Adrenal gland (tissue), 12 donors: ENCODE measurements around the gene NEURL4. TPM values are rescaled to one million over a fixed set of nuclear protein-coding genes. Genes with fewer than 3 reads are reported as not detected.

Experiments used
- DNase-seq, 7 donors: peaks; one replicate each; pipeline ENCODE4 v3.0.0-alpha.2; 2019 to 2020
- H3K27ac ChIP-seq, 5 donors: fragments of 200-600 bp; sonication (generic) in 4 of 5; 1 replicate in 3 of 5; 2 replicates in 2 of 5; pipeline versions ENCODE4 v1.5.1 to v1.8.0; 2016 to 2020; ENCODE audit warnings: mild to moderate bottlenecking in 1 of 5
- H3K27me3 ChIP-seq: fragments of 200-600 bp; 2 replicates; pipeline ENCODE4 v1.8.0; 2021
- H3K36me3 ChIP-seq, 2 donors: fragments of 200-600 bp; replicated peaks in 1 of 2; 1 replicate in 1 of 2; 2 replicates in 1 of 2; pipeline versions ENCODE4 v1.5.1 to v1.8.0; 2018 to 2022
- H3K4me1 ChIP-seq, 2 donors: fragments of 200-600 bp; replicated peaks in 1 of 2; 1 replicate in 1 of 2; 2 replicates in 1 of 2; pipeline versions ENCODE4 v1.5.1 to v1.8.0; 2018 to 2021
- H3K4me3 ChIP-seq, 4 donors: fragments of 200-600 bp; sonication (generic) in 3 of 4; one replicate each; pipeline ENCODE4 v1.5.1; 2016 to 2018
- H3K9me3 ChIP-seq, 3 donors: fragments of 200-600 bp; sonication (generic) in 1 of 3; replicated peaks in 1 of 3; 1 replicate in 2 of 3; 2 replicates in 1 of 3; pipeline versions ENCODE4 v1.5.1 to v1.8.0; 2016 to 2021
- POLR2A ChIP-seq, 2 donors: fragments of 450-650 bp; IDR thresholded peaks; one replicate each; pipeline ENCODE4 v1.6.1; 2017; ENCODE audit warnings: antibody characterized with exemption in 2 of 2, mild to moderate bottlenecking in 2 of 2, moderate library complexity in 1 of 2
- WGBS, 4 donors: extraction: QIAGEN DNeasy Blood & Tissue Kit in 2 of 4; methylation state at CpG; one replicate each; pipeline versions ENCODE4 v1.1.5 to v1.1.7; 2013 to 2017; 5-methylcytosine and 5-hydroxymethylcytosine counted together
- intact Hi-C, 2 donors: fragments of 100-400 bp; cut with DNase I; formaldehyde crosslinking; loops; one replicate each; pipeline versions ENCODE4 v1.14.1 to v1.15.0; 2022 to 2023
- polyA plus RNA-seq, 3 donors: library from polyadenylated mRNA; stranded (reverse); fragments of 200-250 nt in 2 of 3; fragments of 350-450 nt in 1 of 3; fragmentation: Illumina TruSeq in 1 of 3; extraction: RNeasy Lipid Tissue Mini Kit (QIAGEN cat#74804) in 1 of 3; gene quantifications; one replicate each; pipeline ENCODE4 v1.2.3, GENCODE V29; 2013 to 2014
- total RNA-seq, 9 donors: library from RNA; depleted of rRNA in 4 of 9; stranded (reverse); fragments of >200 nt in 4 of 9; fragments of 120-200 nt in 1 of 9; fragmentation: NEBNext Ultra II Directional in 1 of 9; extraction: Animal tissue kit (Norgen Biotek cat#: 25700) in 1 of 9; gene quantifications; one replicate each; pipeline versions ENCODE4 v1.1.0 to v1.2.4, GENCODE V29; 2013 to 2023
- TF ChIP-seq, protein P1 (sequence below), 6 experiments: fragments of 450-650 bp in 4 of 6; fragments of 200-600 bp in 2 of 6; sonication (generic) in 1 of 6; IDR thresholded peaks; 1 replicate in 5 of 6; 2 replicates in 1 of 6; pipeline versions ENCODE4 v1.5.1 to v1.8.0; 2016 to 2021; ENCODE audit warnings: antibody characterized with exemption in 6 of 6, mild to moderate bottlenecking in 2 of 6, moderate library complexity in 1 of 6
- donor health status: healthy with polysubstance abuse.
- donor health status: Bipolar disorder and iron deficiency.
- donor health status: DM: yes; HTN: yes; CAD: no.
- donor health status: DM: no; HTN: no; CAD: no.
- donor health status: DM: no; HTN: no; CAD: no.
- donor health status: DM: yes; HTN: yes; CAD: no.

NEURL4 gene
- total and polyA plus RNA-seq, 12 donors: 8.7 to 111 (median 25.9) TPM

DNA sequence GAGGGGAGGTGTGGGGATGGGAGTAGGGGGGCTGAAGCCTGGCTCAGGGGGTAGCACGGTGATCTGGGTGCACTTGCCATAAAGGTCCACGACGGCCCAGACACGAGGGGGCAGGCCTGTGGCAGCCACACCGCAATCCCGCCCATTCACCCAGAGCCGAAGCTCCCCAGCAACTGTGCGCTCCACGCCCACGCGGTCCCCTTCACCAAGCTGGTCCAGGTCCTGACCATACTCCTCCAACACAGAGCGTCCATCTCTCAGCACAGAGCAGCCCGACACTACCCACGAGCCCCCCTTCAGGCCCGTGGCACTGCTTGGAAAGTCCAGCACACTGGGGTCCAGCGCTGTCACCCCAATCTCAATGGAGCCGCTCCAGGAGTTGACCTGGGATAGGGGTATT lies 1.6 kb downstream of the NEURL4 start:
- no peak for DNase-seq
- no peaks in the 10 kb centered on the region for H3K9me3 ChIP-seq
- no peak overlapping the region for H3K4me3 ChIP-seq
- H3K36me3 ChIP-seq: peaks cover 0 to 35% of the 10 kb centered on the region in 2 donors
- H3K27ac ChIP-seq: no peak overlapping the region
- peaks cover 4 to 17% of the 10 kb centered on the region in 2 donors for H3K4me1 ChIP-seq
- no peak for TF ChIP-seq POLR2A (IDR thresholded peaks at IDR 0.05)
- no peaks in the 10 kb centered on the region for H3K27me3 ChIP-seq
- intact Hi-C loops: no loop called here
- 87 to 93% (median 90%) methylated on average over 15 to 17 of the region's 17 CpGs for WGBS, 4 donors

DNA sequence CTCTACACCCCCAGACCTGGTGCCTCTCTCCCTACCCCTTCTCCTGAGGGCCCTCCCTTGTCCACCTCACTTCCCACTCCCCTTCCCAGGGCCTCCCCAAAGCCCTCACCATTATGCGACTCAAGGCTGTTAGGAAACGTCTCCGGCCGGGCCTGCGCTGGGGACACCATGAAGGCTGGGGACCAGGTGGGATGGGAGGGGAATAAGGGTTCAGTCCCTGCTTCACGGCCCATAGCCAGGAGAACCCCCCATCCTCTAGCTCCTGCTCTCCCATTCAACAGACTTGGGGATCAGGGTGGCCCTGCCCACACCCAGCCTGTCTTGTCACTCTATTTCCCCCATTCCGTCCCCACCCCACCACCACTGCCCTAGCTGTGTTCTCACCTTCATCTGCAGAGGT lies 2.1 kb downstream of the NEURL4 start:
- no peak overlapping the region for H3K27ac ChIP-seq
- H3K36me3 ChIP-seq: peaks cover 0 to 40% of the 10 kb centered on the region in 2 donors
- WGBS, 4 donors: 81 to 91% (median 86%) methylated on average over 5 to 7 of the region's 7 CpGs
- peaks cover 4 to 17% of the 10 kb centered on the region in 2 donors for H3K4me1 ChIP-seq
- no peak for DNase-seq
- no peaks in the 10 kb centered on the region for H3K27me3 ChIP-seq
- no peak for TF ChIP-seq POLR2A (IDR thresholded peaks at IDR 0.05)
- TF ChIP-seq, protein P1, sequence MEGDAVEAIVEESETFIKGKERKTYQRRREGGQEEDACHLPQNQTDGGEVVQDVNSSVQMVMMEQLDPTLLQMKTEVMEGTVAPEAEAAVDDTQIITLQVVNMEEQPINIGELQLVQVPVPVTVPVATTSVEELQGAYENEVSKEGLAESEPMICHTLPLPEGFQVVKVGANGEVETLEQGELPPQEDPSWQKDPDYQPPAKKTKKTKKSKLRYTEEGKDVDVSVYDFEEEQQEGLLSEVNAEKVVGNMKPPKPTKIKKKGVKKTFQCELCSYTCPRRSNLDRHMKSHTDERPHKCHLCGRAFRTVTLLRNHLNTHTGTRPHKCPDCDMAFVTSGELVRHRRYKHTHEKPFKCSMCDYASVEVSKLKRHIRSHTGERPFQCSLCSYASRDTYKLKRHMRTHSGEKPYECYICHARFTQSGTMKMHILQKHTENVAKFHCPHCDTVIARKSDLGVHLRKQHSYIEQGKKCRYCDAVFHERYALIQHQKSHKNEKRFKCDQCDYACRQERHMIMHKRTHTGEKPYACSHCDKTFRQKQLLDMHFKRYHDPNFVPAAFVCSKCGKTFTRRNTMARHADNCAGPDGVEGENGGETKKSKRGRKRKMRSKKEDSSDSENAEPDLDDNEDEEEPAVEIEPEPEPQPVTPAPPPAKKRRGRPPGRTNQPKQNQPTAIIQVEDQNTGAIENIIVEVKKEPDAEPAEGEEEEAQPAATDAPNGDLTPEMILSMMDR (IDR thresholded peaks at IDR 0.05): no peak
- H3K9me3 ChIP-seq: no peaks in the 10 kb centered on the region
- intact Hi-C loops: no loop called here
- H3K4me3 ChIP-seq: no peak overlapping the region

DNA sequence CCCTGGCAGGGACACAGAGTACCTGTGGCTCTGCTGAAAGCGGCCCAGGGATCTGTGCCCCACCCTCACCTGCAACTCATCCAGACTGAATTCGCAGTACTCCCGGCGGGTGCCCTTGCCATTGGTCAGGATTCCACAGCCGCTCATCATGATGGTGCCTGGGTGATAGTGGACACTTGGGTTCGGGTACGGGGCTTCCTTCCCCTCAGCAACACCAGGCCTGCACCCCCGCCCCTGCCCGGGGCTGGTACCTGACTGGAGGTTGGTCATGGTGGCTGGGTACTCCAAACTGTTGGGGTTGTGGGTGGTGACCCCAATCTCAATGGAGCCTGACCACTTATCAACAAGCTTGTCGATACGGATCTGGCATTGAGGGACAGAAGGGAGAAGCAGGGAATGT lies 2.9 kb downstream of the NEURL4 start:
- DNase-seq: no peak
- TF ChIP-seq, protein P1 (IDR thresholded peaks at IDR 0.05): no peak
- TF ChIP-seq POLR2A (IDR thresholded peaks at IDR 0.05): no peak
- H3K4me3 ChIP-seq: no peak overlapping the region
- no peaks in the 10 kb centered on the region for H3K27me3 ChIP-seq
- no peak overlapping the region for H3K27ac ChIP-seq
- no peaks in the 10 kb centered on the region for H3K9me3 ChIP-seq
- peaks cover 4 to 17% of the 10 kb centered on the region in 2 donors for H3K4me1 ChIP-seq
- peaks cover 0 to 48% of the 10 kb centered on the region in 2 donors for H3K36me3 ChIP-seq
- WGBS, 4 donors: 90 to 95% (median 92%) methylated on average over 6 to 11 of the region's 11 CpGs
- intact Hi-C loops: no loop called here

DNA sequence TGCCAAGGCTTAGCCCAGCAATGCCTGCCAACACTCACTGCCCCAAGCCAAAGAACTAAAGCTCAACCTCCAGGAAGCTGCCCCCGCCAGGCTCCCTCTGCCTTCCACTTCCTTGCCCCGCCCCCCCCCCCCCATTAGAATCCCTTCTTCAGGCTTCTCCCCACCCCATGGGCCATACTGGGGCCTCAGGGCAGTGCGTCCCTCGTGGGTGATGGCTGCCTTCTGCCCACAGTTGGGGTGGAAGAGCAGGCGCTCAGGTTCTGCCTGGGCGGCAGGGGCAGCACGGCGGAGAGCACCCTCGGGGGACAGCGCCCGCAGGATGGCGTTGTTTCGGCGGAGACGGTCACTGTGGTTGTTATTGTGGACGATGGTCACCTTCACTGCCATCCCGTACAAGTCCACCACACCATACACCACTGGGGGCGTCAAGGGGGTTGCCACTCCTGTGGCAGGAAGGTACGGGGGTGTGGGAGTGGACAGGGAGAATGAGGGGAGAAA lies 4.1 kb downstream of the NEURL4 start:
- 91 to 96% (median 92%) methylated on average over 16 to 19 of the region's 19 CpGs for WGBS, 4 donors
- Histone ChIP-seq H3K4me3 (no peak overlapping the region), H3K9me3 (no peaks in the 10 kb centered on the region), H3K4me1 (peaks cover 0 to 11% of the 10 kb centered on the region in 2 donors), H3K36me3 (peaks cover 0 to 59% of the 10 kb centered on the region in 2 donors), H3K27me3 (no peaks in the 10 kb centered on the region), H3K27ac (no peak overlapping the region)
- TF ChIP-seq, protein P1 (IDR thresholded peaks at IDR 0.05): no peak
- TF ChIP-seq POLR2A (IDR thresholded peaks at IDR 0.05): no peak
- no peak for DNase-seq
- intact Hi-C loops: no loop called here

DNA sequence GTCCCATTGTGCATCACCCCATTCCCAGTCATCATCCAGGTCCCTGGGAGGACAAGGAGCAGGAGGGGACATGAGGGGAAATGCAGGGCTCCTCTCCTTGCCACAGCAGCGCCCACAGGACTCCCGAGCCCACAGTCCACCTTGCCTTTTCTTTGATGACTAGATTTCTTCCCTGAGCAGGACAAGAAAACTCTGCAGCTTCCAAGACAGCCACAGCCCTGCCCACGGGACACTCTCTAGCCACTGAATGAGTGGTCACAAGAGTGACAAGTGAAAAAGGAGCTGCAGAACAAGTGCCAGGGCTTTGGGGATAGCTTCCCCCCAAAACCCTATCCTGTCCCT lies 4.7 kb downstream of the NEURL4 start:
- Histone ChIP-seq H3K36me3 (peaks cover 0 to 61% of the 10 kb centered on the region in 2 donors), H3K4me1 (peaks cover 0 to 11% of the 10 kb centered on the region in 2 donors), H3K27ac (no peak overlapping the region), H3K9me3 (no peaks in the 10 kb centered on the region), H3K4me3 (no peak overlapping the region), H3K27me3 (no peaks in the 10 kb centered on the region)
- DNase-seq: no peak
- WGBS, 4 donors: 77 to 90% (median 86%) methylated on average over 1 to 3 of the region's 3 CpGs
- TF ChIP-seq POLR2A (IDR thresholded peaks at IDR 0.05): no peak
- TF ChIP-seq, protein P1 (IDR thresholded peaks at IDR 0.05): peak in 1 of 6 experiments; percentile 6
- intact Hi-C loops: no loop called here
